ENCODE results near the gene AMH.

DNA sequence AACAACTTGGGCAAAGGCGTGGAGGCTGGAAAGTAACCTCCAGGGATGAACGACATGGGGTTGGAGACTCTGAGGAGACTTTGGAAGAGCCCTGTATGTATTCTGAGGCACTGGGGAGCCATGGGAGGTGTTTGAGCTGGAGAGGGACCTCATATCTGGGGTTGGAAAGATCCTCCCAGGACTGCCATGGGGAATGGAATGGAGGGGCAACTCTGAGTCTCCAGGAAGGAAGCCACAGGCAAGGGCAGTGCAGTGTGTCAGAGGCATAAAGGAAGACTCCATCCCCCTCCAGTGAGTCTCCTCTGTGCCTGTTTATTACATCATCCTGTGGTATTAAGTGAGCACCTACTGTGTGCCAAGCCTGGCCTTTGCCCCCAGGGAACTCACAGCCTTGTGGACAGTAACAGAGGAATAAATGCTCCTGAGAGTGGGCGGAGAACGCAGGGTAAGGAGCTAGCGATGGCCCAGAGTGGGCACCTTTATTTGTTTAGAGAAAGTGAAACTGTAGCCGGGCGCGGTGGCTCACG, 25.1 kb downstream of the AMH start:
- TF ChIP-seq POLR2AphosphoS5 (IDR thresholded peaks at IDR 0.05; ENCODE audit: low read depth), result no peak
- TF ChIP-seq, protein P1, sequence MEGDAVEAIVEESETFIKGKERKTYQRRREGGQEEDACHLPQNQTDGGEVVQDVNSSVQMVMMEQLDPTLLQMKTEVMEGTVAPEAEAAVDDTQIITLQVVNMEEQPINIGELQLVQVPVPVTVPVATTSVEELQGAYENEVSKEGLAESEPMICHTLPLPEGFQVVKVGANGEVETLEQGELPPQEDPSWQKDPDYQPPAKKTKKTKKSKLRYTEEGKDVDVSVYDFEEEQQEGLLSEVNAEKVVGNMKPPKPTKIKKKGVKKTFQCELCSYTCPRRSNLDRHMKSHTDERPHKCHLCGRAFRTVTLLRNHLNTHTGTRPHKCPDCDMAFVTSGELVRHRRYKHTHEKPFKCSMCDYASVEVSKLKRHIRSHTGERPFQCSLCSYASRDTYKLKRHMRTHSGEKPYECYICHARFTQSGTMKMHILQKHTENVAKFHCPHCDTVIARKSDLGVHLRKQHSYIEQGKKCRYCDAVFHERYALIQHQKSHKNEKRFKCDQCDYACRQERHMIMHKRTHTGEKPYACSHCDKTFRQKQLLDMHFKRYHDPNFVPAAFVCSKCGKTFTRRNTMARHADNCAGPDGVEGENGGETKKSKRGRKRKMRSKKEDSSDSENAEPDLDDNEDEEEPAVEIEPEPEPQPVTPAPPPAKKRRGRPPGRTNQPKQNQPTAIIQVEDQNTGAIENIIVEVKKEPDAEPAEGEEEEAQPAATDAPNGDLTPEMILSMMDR (conservative IDR thresholded peaks at IDR 0.05; ENCODE audit: low read depth in 2 of 2), result no peak
- no peak for TF ChIP-seq EZH2 (IDR thresholded peaks at IDR 0.05; ENCODE audit: low read depth, unreplicated experiment)
- no peak for TF ChIP-seq CREB1 (CRISPR knock-in tag; IDR thresholded peaks at IDR 0.05; ENCODE audit: low read depth)
- no peak for TF ChIP-seq ZNF114 (CRISPR knock-in tag; IDR thresholded peaks at IDR 0.05)
- no peak for TF ChIP-seq ZNF331 (CRISPR knock-in tag; IDR thresholded peaks at IDR 0.05; ENCODE audit: low read depth)
- no peak for TF ChIP-seq EZH2phosphoT487 (IDR thresholded peaks at IDR 0.05; ENCODE audit: unreplicated experiment)

Data from GM23338 (cell line).